HG03103 (cell line): Measurements from ENCODE around the gene ZNF578.
"Not testable (repeated sequence)": the region's sequence is repeated elsewhere in the genome, so short reads cannot be mapped to it uniquely, and the experiment has no call there.

Experiments
- ATAC-seq: cut with Tn5 transposase; IDR thresholded peaks from one replicate; pipeline ENCODE4 v1.9.1; 2021; ENCODE audit warnings: low read depth; ENCODE audit not compliant: unreplicated experiment

ZNF578 gene

GRCh38 chr19:52557231-52557995, 104.1 kb downstream of the ZNF578 start:
- no peak for ATAC-seq

GRCh38 chr19:52558732-52559445, 105.5 kb downstream of the ZNF578 start:
- ATAC-seq: not testable (repeated sequence)

GRCh38 chr19:52561611-52562010, 108.3 kb downstream of the ZNF578 start:
- not testable (repeated sequence) for ATAC-seq
